ENCODE results near the gene ZDHHC22.

GRCh38 chr14:77131206-77131605, 10.4 kb downstream of the ZDHHC22 start:
- no peak for TF ChIP-seq CTCF (IDR thresholded peaks at IDR 0.05)
- no peak for TF ChIP-seq POLR2A (IDR thresholded peaks at IDR 0.05)

All from testis (tissue), 2 donors.